DMS153 (cell line): ENCODE data around the gene HJURP.

Experiments
- DNase-seq: peaks from one replicate; lab custom pipeline; 2025; lab: John Stamatoyannopoulos, UW

The HJURP gene

GRCh38 chr2:233829193-233830110, 24.9 kb downstream of the HJURP start:
- no peak for DNase-seq

DNA sequence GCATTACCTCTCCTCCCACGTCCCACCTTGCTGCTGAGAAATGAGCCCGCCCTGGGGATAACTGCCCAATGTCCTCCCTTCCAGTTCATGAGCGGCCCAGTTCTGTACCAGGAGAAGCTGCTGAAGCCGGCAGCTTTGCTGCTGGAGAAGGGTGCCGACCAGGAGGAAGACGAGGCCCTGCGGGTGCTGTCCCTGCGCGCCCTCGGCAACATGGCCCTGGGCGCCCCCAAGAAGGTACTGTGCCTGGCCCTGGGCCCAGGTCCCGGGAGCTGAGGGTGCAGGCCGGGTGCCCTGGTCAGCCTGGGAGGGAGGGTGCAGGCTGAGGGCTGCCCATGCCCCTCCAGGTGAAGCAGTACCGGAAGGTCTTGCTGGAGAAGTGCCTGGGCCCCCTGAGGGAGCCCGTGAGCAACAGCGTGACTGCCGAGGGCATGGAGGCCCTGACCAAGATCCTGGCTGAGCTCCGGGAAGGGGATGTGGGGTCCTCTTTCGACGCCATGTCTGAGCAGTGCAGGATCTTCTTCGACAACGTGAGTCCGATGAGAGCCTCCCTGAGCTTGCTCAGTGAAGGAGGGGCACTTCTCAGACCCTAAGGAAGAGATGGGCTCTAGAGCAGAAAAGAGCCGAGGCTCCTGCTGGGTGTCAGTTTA, 25.7 kb downstream of the HJURP start:
- DNase-seq = no peak

- no peak for DNase-seq
These were observed 30.0 kb downstream of the HJURP start for GRCh38 chr2:233824373-233824772.

DNA sequence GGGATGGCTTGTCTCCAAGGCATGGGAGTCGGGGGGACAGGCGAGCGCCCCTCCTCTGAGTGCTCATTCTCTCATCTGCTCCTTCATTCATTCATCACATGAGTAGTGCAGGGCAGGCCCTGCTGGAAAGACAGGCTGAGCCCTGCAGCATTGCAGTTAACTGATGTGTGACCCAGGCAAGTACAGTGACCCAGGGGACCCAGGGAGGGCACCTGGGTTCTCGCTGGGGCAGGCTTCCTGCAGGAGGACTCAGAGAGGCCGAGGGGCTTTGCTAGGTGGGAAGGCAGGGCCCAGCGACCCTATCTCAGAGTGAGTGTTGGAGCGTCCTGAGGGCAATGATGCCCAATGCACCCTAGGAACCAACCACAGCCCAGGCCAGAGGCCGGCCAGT, 30.6 kb downstream of the HJURP start:
- no peak for DNase-seq

DNA sequence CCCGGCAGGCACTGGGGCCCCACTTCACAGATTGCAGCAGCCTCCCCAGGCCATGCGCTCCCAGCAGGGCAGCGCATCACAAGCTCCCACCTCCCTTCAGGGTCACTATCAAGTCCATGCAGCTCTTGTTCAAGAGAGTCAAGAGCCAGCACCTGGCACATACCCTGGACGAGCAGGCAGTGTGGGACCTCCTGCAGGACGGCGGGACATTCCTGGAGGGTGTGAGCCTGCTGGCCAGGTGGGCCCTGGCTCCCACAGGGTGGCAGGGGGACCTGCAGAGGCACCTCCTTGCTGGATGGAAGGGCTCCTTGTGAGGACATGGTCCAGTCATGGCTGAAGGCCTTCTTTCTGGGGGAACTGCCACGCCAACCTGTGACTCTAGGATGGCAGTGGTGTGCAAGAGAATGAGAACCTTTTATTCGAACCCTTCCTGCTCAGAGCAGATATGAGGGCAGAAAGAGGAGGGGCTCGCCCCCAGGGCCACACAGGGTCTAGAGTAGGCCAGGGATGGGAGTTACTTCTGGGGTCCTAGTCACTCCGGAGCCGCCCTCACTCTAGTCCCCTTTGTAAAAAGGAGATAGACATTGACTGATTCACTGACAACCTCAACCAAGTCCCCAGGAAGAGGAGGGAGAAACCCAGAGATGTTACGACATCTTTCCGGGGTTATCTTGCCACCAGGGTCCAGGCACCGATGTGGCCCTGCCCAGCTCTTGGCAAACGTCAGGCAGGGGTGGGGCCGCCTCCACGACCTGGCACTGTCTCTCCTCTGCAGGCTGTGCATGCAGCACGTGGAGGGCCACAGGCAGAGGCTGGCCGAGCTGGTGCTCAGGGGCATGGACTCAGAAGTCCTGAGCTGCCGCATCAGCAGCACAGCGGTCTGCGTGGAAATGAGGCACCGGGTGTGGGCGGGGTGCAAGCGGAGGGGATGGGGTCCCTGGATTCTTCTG, 31.3 kb downstream of the HJURP start:
- DNase-seq = no peak

DNA sequence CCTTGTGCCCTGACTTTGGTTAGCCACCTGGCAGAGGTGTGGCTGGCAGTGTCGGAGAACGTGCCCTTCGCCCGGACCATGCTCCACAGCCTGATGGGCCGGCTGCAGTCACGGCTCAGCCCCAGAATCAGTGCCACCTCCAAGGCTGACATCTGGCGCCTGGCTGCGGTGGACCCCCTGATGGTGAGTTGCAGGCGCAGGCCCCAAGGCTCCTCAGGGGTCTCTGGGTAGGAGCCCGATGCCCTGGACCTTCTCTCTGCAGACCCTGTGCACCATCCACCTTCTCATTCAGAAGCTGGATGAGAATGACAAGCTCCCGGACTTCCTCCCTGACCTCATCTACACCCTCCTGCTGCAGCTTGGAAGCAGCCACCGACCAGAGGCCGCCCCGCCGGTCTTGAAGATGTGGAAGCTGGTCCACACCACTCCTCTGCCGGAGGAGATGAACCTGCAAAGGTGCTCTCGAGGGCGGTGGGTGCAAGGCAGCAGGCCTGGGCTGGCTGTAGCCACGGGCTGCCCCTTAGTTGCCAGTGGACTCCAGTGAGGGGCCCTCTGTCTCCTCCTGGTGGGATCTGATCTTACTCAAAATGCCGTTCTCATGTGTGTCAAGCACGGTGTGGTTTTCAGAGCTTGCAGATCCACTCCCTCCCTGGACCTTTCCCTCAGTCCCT, 32.1 kb downstream of the HJURP start:
- no peak for DNase-seq

DNA sequence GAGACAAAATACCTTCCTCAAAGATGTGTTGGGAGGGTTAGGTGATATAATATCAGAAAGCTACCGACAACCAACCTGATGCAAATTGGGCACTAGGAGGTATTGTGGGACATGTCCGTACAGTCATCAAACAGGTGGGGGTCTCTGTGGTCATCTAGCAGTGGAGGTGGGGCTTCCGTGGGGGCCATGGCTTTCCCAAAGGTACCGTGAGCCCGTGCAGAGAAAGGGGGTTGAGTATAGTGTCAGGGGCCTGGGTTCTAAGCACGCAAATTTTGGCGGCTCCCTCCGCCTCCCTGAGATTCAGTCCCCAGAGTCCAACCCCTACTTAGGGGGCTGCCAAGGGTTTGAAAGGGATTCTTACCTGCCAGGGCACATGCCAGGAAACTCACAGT, 32.6 kb downstream of the HJURP start:
- no peak for DNase-seq

DNA sequence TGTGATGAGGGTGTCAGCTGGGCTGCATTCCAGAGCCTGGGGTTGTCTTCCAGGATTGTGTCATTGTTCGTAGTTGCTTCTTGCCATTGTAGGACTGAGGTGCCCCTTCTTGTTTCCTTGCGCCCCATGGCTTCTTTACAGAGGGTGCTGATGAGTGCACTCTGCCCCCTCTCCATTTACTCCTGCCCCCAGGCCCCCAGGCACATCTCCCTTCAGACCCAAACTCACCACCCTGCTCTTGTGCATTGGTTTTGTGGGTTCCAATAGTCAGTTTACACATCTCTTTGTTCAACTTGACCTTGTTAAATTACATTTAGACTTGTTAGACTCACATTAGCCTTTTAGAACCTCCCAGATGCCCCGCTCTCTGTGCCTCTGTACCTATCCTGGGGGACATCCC, 33.1 kb downstream of the HJURP start:
- no peak for DNase-seq

DNA sequence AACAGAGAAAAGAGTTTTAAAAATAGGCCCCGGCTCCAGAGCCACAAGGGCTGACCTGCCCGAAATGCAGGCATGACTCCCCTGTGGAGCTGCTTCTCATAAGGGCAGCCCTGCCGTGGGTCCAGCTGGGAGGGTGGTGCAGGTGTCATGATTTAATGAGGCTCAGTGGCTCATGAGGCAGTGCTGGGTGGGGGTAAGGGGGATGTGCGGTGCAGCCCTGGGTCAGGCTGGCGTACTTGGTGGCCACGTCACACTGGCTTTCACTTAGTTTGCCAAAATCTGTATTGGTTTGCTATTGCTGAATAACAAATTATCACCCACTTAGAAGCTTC, 33.6 kb downstream of the HJURP start:
- no peak for DNase-seq

GRCh38 chr2:233819884-233820773, 34.2 kb downstream of the HJURP start:
- DNase-seq = no peak

DNA sequence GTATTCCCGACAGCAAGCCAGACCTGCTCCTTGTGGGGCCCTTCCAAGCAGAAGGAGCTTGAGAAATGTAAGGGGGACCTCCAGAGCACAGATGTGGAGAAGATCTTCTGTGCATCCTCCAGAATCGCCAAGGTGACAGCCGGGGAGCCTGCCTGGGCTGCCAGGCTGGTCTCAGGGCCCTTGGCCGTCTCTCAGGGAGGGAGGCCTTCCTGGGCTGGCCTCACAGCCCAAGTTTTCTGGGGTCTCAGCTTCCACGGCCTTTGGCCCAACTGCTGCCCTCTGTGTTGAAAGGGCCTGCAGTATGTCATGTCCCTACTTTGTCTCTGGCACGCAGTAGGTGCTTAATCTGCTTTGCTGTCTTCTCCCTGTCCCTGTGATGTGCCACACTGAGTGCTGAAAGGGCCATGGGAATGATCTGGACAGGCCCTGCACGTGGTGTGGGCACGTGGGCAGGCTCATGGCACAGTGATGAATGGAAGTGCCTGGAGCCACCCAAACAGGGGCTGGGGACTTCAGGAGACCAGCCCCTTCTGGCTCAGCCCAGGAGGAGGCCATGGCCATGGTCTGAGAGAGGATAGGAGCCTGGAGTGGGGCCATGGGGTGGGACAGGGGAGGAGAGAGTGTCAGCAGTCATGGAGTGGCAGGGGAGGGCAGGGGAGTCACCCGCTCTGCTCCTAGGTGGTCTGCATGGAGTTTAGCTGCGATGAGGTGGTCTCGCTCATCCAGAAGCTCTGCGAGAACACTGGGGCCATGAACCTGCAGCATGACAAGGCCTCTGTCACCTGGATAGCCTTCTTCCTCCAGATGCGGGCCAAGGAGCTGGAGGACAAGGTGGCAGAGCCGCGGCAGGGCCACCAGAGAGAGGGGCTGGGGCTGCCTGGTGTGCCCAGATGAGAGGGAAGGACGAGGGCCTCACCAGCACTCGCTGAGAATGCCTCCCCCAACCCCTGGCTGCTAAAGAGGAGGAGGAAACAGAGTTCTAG, 35.4 kb downstream of the HJURP start:
- DNase-seq = no peak

- DNase-seq = no peak
These were observed 36.2 kb downstream of the HJURP start for GRCh38 chr2:233817995-233818638.

DNA sequence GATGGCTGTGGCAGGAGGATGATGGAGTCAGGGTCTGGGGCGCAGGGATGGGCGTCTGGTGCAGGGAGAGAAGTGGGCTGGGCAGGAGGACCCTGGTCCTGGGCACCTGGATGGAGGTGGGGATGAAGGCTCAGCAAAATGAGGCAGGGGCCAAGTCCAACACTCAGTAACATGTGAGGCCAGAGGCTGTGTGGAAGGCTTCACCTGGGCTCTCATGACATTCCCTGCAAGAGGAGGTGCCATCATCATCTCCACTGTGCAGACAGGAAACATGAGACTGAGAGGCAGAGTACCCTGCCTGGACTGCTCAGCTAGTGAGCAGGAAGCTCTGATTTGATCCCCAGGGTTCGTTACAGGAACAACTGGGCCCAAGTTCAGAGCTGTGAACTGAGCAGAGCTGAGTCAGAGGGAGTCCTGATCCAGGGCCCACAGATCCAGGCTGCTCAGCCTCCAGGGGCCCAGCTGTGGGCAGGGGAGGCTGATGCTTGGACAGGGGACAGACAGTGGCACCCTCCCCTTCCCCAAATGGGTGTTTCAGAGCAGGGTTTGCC, 36.9 kb downstream of the HJURP start:
- no peak for DNase-seq

- no peak for DNase-seq
These were observed 37.6 kb downstream of the HJURP start for GRCh38 chr2:233816771-233817170.

GRCh38 chr2:233816334-233816733, 38.0 kb downstream of the HJURP start:
- DNase-seq = no peak

GRCh38 chr2:233815861-233816260, 38.5 kb downstream of the HJURP start:
- DNase-seq = no peak

GRCh38 chr2:233814056-233814835, 40.1 kb downstream of the HJURP start:
- DNase-seq = no peak
